ENCODE results near the gene MYO1B.

GRCh38 chr2:191363267-191363666 is 118.1 kb downstream of the MYO1B start:
- no peak for TF ChIP-seq ZNF232 (CRISPR knock-in tag; IDR thresholded peaks at IDR 0.05)
- no peak for TF ChIP-seq CTCF (IDR thresholded peaks at IDR 0.05)
- TF ChIP-seq ETV6 (CRISPR knock-in tag; IDR thresholded peaks at IDR 0.05), result no peak
- no peak for TF ChIP-seq FOXP1 (CRISPR knock-in tag; IDR thresholded peaks at IDR 0.05; ENCODE audit: borderline replicate concordance)
- no peak for TF ChIP-seq FOXK1 (CRISPR knock-in tag; IDR thresholded peaks at IDR 0.05)
- TF ChIP-seq, protein P1, sequence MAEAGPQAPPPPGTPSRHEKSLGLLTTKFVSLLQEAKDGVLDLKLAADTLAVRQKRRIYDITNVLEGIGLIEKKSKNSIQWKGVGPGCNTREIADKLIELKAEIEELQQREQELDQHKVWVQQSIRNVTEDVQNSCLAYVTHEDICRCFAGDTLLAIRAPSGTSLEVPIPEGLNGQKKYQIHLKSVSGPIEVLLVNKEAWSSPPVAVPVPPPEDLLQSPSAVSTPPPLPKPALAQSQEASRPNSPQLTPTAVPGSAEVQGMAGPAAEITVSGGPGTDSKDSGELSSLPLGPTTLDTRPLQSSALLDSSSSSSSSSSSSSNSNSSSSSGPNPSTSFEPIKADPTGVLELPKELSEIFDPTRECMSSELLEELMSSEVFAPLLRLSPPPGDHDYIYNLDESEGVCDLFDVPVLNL (CRISPR knock-in tag; IDR thresholded peaks at IDR 0.05; ENCODE audit: borderline replicate concordance, low read depth), result no peak
- TF ChIP-seq NFYB (CRISPR knock-in tag; conservative IDR thresholded peaks at IDR 0.05; ENCODE audit: low read depth), result no peak
- TF ChIP-seq MYBL2 (CRISPR knock-in tag; IDR thresholded peaks at IDR 0.05), result no peak
- no peak for TF ChIP-seq ESRRA (CRISPR knock-in tag; IDR thresholded peaks at IDR 0.05; ENCODE audit: borderline replicate concordance)
- TF ChIP-seq NR1H2 (CRISPR knock-in tag; IDR thresholded peaks at IDR 0.05), result no peak
- TF ChIP-seq CREB1 (CRISPR knock-in tag; IDR thresholded peaks at IDR 0.05), result no peak
